Nephron (organoid): ENCODE results near the gene RABL6.
A peak's percentile ranks its signal among the peaks of the same experiment; 100 is the strongest.
"Not testable (repeated sequence)": the region's sequence is repeated elsewhere in the genome, so short reads cannot be mapped to it uniquely, and the experiment has no call there.

Source experiments
- H3K27ac Mint-ChIP-seq, 3 experiments: 2 replicates each; pipeline ENCODE4 v1.8.0; 2020; ENCODE audit warnings: mixed read lengths in 3 of 3, mild to moderate bottlenecking in 2 of 3, moderate library complexity in 1 of 3
- H3K27me3 Mint-ChIP-seq: 2 replicates; pipeline ENCODE4 v1.8.0; 2021; ENCODE audit warnings: low read depth, mild to moderate bottlenecking, moderate library complexity, mixed read lengths
- H3K36me3 Mint-ChIP-seq: 2 replicates; pipeline ENCODE4 v1.8.0; 2020; ENCODE audit warnings: low read depth, mixed read lengths
- H3K4me1 Mint-ChIP-seq: 2 replicates; pipeline ENCODE4 v1.8.0; 2020; ENCODE audit warnings: mixed read lengths
- H3K4me3 Mint-ChIP-seq, 3 experiments: 2 replicates each; pipeline ENCODE4 v1.8.0; 2020; ENCODE audit warnings: mild to moderate bottlenecking in 3 of 3, mixed read lengths in 3 of 3, moderate library complexity in 2 of 3
- H3K9me3 Mint-ChIP-seq: 2 replicates; pipeline ENCODE4 v1.8.0; 2020; ENCODE audit warnings: mixed read lengths
- TF ChIP-seq, protein P1 (sequence below), 3 experiments: fragments of 200-600 bp; sonication (generic); IDR thresholded peaks; one replicate each; pipeline ENCODE4 v1.5.0; 2021; ENCODE audit warnings: antibody characterized with exemption in 3 of 3; ENCODE audit not compliant: unreplicated experiment in 3 of 3

Gene RABL6

GRCh38 chr9:136865041-136865767 lies 57.5 kb downstream of the RABL6 start:
- Mint-ChIP-seq H3K36me3 (peaks cover 21% of the 10 kb centered on the region), H3K27me3 (peaks cover 4% of the 10 kb centered on the region), H3K4me1 (peaks cover 4% of the 10 kb centered on the region), H3K9me3 (peaks cover 15% of the 10 kb centered on the region), H3K27ac (peak overlapping the region in 1 of 3 experiments; percentile 61), H3K4me3 (peak overlapping the region; percentile 88 to 91 (median 88))
- TF ChIP-seq, protein P1, sequence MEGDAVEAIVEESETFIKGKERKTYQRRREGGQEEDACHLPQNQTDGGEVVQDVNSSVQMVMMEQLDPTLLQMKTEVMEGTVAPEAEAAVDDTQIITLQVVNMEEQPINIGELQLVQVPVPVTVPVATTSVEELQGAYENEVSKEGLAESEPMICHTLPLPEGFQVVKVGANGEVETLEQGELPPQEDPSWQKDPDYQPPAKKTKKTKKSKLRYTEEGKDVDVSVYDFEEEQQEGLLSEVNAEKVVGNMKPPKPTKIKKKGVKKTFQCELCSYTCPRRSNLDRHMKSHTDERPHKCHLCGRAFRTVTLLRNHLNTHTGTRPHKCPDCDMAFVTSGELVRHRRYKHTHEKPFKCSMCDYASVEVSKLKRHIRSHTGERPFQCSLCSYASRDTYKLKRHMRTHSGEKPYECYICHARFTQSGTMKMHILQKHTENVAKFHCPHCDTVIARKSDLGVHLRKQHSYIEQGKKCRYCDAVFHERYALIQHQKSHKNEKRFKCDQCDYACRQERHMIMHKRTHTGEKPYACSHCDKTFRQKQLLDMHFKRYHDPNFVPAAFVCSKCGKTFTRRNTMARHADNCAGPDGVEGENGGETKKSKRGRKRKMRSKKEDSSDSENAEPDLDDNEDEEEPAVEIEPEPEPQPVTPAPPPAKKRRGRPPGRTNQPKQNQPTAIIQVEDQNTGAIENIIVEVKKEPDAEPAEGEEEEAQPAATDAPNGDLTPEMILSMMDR (IDR thresholded peaks at IDR 0.05; ENCODE audit: unreplicated experiment in 3 of 3): no peak

DNA sequence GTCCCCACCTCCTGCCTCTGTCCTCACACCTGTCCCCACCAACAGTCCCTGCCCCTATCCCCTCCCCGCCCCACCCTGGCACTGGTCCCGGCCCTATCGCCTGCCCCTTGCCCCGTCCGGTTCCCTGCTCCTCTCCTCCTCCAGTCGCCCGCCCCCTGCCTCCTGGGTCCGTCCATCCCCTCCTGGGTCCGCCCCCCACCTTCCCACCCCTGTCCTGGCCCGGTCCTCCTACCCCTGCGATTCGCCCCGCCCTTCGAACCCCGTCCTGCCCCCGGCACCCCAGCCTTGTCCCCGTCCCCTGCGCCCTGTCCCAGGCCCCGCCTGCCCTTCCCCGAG lies 58.0 kb downstream of the RABL6 start:
- Mint-ChIP-seq H3K4me3 (peak overlapping the region; percentile 88 to 91 (median 88)), H3K27ac (peak overlapping the region in 2 of 3 experiments; percentile 57 to 61)
- TF ChIP-seq, protein P1 (IDR thresholded peaks at IDR 0.05; ENCODE audit: unreplicated experiment in 3 of 3): no peak

GRCh38 chr9:136866898-136867421 lies 59.2 kb downstream of the RABL6 start:
- H3K4me3 Mint-ChIP-seq: peak overlapping the region; percentile 65 to 80 (median 70)
- H3K27ac Mint-ChIP-seq, H3K4me1 Mint-ChIP-seq, H3K27me3 Mint-ChIP-seq: not testable (repeated sequence)
- H3K36me3 Mint-ChIP-seq: peaks cover 25% of the 10 kb centered on the region
- peaks cover 22% of the 10 kb centered on the region for H3K9me3 Mint-ChIP-seq

More for the DNA sequence above, 58.0 kb downstream of the RABL6 start:
- H3K4me1 Mint-ChIP-seq: peaks cover 4% of the 10 kb centered on the region
- H3K36me3 Mint-ChIP-seq: peaks cover 24% of the 10 kb centered on the region
- H3K9me3 Mint-ChIP-seq: peaks cover 18% of the 10 kb centered on the region
- H3K27me3 Mint-ChIP-seq: peaks cover 4% of the 10 kb centered on the region

GRCh38 chr9:136867480-136867879 lies 59.7 kb downstream of the RABL6 start:
- TF ChIP-seq, protein P1 (IDR thresholded peaks at IDR 0.05; ENCODE audit: unreplicated experiment in 3 of 3): no peak

DNA sequence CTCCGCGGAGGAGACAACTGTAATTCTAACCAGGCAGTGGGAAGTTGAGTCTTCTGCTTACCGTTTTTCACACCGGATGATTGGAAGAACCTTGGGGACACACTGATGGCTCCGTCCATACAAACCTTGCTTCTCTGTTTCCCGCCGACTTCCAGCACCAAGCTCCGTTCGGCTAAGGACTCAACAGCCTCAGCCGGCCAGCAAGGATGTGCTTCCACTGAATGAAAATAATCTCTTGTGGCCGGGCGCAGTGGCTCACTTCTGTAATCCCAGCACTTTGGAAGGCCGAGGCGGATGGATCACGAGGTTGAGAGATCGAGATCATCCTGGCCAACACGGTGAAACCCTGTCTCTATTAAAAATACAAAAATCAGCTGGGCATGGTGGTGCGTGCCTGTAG lies 60.2 kb downstream of the RABL6 start:
- no peak overlapping the region for H3K27ac Mint-ChIP-seq
- peaks cover 25% of the 10 kb centered on the region for H3K9me3 Mint-ChIP-seq
- H3K4me3 Mint-ChIP-seq: peak overlapping the region; percentile 69 to 80 (median 70)
- H3K27me3 Mint-ChIP-seq: peaks cover 4% of the 10 kb centered on the region
- TF ChIP-seq, protein P1 (IDR thresholded peaks at IDR 0.05; ENCODE audit: unreplicated experiment in 3 of 3): no peak
- H3K4me1 Mint-ChIP-seq: peaks cover 4% of the 10 kb centered on the region
- peaks cover 25% of the 10 kb centered on the region for H3K36me3 Mint-ChIP-seq

More at GRCh38 chr9:136867480-136867879, 59.7 kb downstream of the RABL6 start:
- Mint-ChIP-seq H3K27ac (no peak overlapping the region), H3K27me3 (peaks cover 4% of the 10 kb centered on the region), H3K36me3 (peaks cover 25% of the 10 kb centered on the region), H3K4me3 (peak overlapping the region; percentile 69 to 80 (median 70)), H3K9me3 (peaks cover 23% of the 10 kb centered on the region), H3K4me1 (peaks cover 4% of the 10 kb centered on the region)

DNA sequence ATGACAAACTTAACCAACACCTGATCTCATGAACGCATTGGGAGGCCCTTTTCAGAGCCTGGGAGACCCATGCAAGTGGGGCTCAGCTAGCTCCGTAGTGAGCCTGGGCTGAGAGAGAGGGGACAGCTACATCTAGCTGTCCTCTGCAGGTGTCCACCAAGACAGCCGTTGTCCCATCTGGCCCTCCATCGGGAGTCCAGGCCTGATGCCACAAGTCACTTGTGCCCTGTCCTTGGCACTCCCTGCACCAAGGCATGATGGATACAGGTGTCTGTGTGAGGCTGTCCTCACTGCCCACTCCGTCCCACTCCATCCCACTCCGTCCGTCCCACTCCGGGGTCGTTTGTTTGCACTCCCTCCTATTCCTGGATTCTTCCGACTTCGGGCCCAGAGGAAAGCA lies 60.9 kb downstream of the RABL6 start:
- H3K4me1 Mint-ChIP-seq: peaks cover 4% of the 10 kb centered on the region
- H3K36me3 Mint-ChIP-seq: peaks cover 24% of the 10 kb centered on the region
- peak overlapping the region; percentile 57 to 71 (median 61) for H3K27ac Mint-ChIP-seq
- H3K9me3 Mint-ChIP-seq: peaks cover 25% of the 10 kb centered on the region
- peak overlapping the region; percentile 72 to 84 (median 80) for H3K4me3 Mint-ChIP-seq
- peaks cover 4% of the 10 kb centered on the region for H3K27me3 Mint-ChIP-seq
- TF ChIP-seq, protein P1 (IDR thresholded peaks at IDR 0.05; ENCODE audit: unreplicated experiment in 3 of 3): no peak

DNA sequence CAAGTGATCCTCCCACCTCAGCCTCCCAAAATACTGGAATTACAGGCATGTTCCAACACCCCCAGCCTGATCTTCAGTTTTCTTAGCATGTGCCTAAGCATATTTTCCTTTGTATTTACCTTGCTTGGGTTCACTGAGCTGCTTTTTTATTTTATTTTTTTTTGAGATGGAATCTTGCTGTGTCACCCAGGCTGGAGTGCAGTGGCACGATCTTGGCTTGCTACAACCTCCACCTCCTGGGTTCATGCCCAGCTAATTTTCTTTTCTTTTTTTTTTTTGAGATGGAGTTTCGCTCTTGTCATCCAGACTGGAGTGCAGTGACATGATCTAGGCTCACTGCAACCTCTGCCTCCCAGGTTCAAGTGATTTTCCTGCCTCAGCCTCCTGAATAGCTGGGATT lies 61.9 kb downstream of the RABL6 start:
- H3K27ac Mint-ChIP-seq, H3K4me1 Mint-ChIP-seq, H3K27me3 Mint-ChIP-seq: not testable (repeated sequence)
- peaks cover 21% of the 10 kb centered on the region for H3K36me3 Mint-ChIP-seq
- H3K4me3 Mint-ChIP-seq: peak overlapping the region in 1 of 3 experiments; percentile 84
- H3K9me3 Mint-ChIP-seq: peaks cover 25% of the 10 kb centered on the region
